Osteocyte (in vitro differentiated cells): ENCODE results near the gene MINPP1. TPM values are rescaled to one million over a fixed set of nuclear protein-coding genes. Genes with fewer than 3 reads are reported as not detected.
"Not testable (repeated sequence)": the region's sequence is repeated elsewhere in the genome, so short reads cannot be mapped to it uniquely, and the experiment has no call there.

ENCODE experiments used
- DNase-seq: peaks from one replicate; pipeline ENCODE4 v3.0.0; 2021; ENCODE audit warnings: mixed read lengths; ENCODE audit not compliant: unreplicated experiment; ENCODE audit errors: extremely low spot score
- H3K27ac Mint-ChIP-seq: one replicate; pipeline ENCODE4 v1.8.0; 2021; ENCODE audit warnings: mild to moderate bottlenecking, mixed read lengths; ENCODE audit not compliant: unreplicated experiment
- H3K27me3 Mint-ChIP-seq: one replicate; pipeline ENCODE4 v1.8.0; 2021; ENCODE audit warnings: mixed read lengths; ENCODE audit not compliant: unreplicated experiment
- H3K36me3 Mint-ChIP-seq: one replicate; pipeline ENCODE4 v1.8.0; 2021; ENCODE audit warnings: mixed read lengths; ENCODE audit not compliant: unreplicated experiment
- H3K4me1 Mint-ChIP-seq: one replicate; pipeline ENCODE4 v1.8.0; 2021; ENCODE audit warnings: mixed read lengths; ENCODE audit not compliant: unreplicated experiment
- H3K4me3 Mint-ChIP-seq: one replicate; pipeline ENCODE4 v1.8.0; 2021; ENCODE audit warnings: mild to moderate bottlenecking, moderate library complexity, mixed read lengths; ENCODE audit not compliant: unreplicated experiment
- H3K9me3 Mint-ChIP-seq: one replicate; pipeline ENCODE4 v1.8.0; 2021; ENCODE audit warnings: mixed read lengths; ENCODE audit not compliant: unreplicated experiment
- CTCF ChIP-seq: fragments of 200-600 bp; sonication (generic); IDR thresholded peaks from 2 replicates; pipeline ENCODE4 v1.5.0; 2021; ENCODE audit warnings: antibody characterized with exemption, mild to moderate bottlenecking, moderate library complexity
- total RNA-seq: library from RNA; stranded (reverse); gene quantifications from 2 replicates; pipeline ENCODE4 v1.2.1, GENCODE V29; 2021

Gene MINPP1
- total RNA-seq, 1 donor from 2014 or later: 22.9 TPM

- TF ChIP-seq CTCF: no peak
- peaks cover 42% of the 10 kb centered on the region for H3K4me1 Mint-ChIP-seq
- DNase-seq: no peak
Observed at GRCh38 chr10:87590705-87591588, 86.3 kb downstream of the MINPP1 start.

GRCh38 chr10:87591589-87591886 lies 86.8 kb downstream of the MINPP1 start:
- Mint-ChIP-seq H3K4me3 (no peak overlapping the region), H3K27ac (no peak overlapping the region), H3K27me3 (peaks cover 14% of the 10 kb centered on the region), H3K4me1 (peaks cover 38% of the 10 kb centered on the region), H3K9me3 (peaks cover 4% of the 10 kb centered on the region), H3K36me3 (no peaks in the 10 kb centered on the region)
- no peak for TF ChIP-seq CTCF
- DNase-seq: no peak

More at GRCh38 chr10:87590705-87591588, 86.3 kb downstream of the MINPP1 start:
- H3K27me3 Mint-ChIP-seq: peaks cover 14% of the 10 kb centered on the region
- H3K27ac Mint-ChIP-seq: no peak overlapping the region
- H3K9me3 Mint-ChIP-seq: peaks cover 4% of the 10 kb centered on the region
- H3K4me3 Mint-ChIP-seq: no peak overlapping the region
- no peaks in the 10 kb centered on the region for H3K36me3 Mint-ChIP-seq

GRCh38 chr10:87592920-87593319 lies 88.2 kb downstream of the MINPP1 start:
- Mint-ChIP-seq H3K4me1 (peaks cover 37% of the 10 kb centered on the region), H3K27me3 (peaks cover 14% of the 10 kb centered on the region)
- not testable (repeated sequence) for H3K27ac Mint-ChIP-seq, DNase-seq, H3K9me3 Mint-ChIP-seq, H3K4me3 Mint-ChIP-seq, H3K36me3 Mint-ChIP-seq

GRCh38 chr10:87593702-87594101 lies 89.0 kb downstream of the MINPP1 start:
- Mint-ChIP-seq H3K9me3 (no peaks in the 10 kb centered on the region), H3K36me3 (no peaks in the 10 kb centered on the region), H3K27me3 (peaks cover 14% of the 10 kb centered on the region), H3K4me3 (no peak overlapping the region), H3K4me1 (peaks cover 33% of the 10 kb centered on the region), H3K27ac (no peak overlapping the region)
- TF ChIP-seq CTCF: no peak
- DNase-seq: no peak

GRCh38 chr10:87594181-87594580 lies 89.5 kb downstream of the MINPP1 start:
- peaks cover 28% of the 10 kb centered on the region for H3K4me1 Mint-ChIP-seq
- H3K27me3 Mint-ChIP-seq: peaks cover 14% of the 10 kb centered on the region
- H3K4me3 Mint-ChIP-seq: no peak overlapping the region
- no peak for TF ChIP-seq CTCF
- no peak overlapping the region for H3K27ac Mint-ChIP-seq
- no peaks in the 10 kb centered on the region for H3K36me3 Mint-ChIP-seq
- H3K9me3 Mint-ChIP-seq: no peaks in the 10 kb centered on the region
- DNase-seq: no peak
